Measurements from ENCODE around the gene ACOXL. TPM values are rescaled to one million over a fixed set of nuclear protein-coding genes. Genes with fewer than 3 reads are reported as not detected.
"Not testable (repeated sequence)": the region's sequence is repeated elsewhere in the genome, so short reads cannot be mapped to it uniquely, and the experiment has no call there.

The ACOXL gene
- total RNA-seq, 1 donor from 2014 or later = not detected

- DNase-seq (ENCODE audit: low spot score) = no peak
Observed at GRCh38 chr2:111053266-111053665, 320.9 kb downstream of the ACOXL start.

- DNase-seq (ENCODE audit: low spot score) = no peak
Observed at GRCh38 chr2:111053825-111054515, 321.6 kb downstream of the ACOXL start.

GRCh38 chr2:111054791-111055691 is 322.7 kb downstream of the ACOXL start:
- no peak for DNase-seq (ENCODE audit: low spot score)

- DNase-seq (ENCODE audit: low spot score) = no peak
Observed at GRCh38 chr2:111055735-111056134, 323.4 kb downstream of the ACOXL start.

GRCh38 chr2:111057045-111057444 is 324.7 kb downstream of the ACOXL start:
- no peak for DNase-seq (ENCODE audit: low spot score)

GRCh38 chr2:111057721-111058120 is 325.3 kb downstream of the ACOXL start:
- DNase-seq (ENCODE audit: low spot score) = no peak

GRCh38 chr2:111058264-111058663 is 325.9 kb downstream of the ACOXL start:
- no peak for DNase-seq (ENCODE audit: low spot score)

GRCh38 chr2:111061191-111061590 is 328.8 kb downstream of the ACOXL start:
- DNase-seq (ENCODE audit: low spot score) = no peak

GRCh38 chr2:111062417-111062816 is 330.0 kb downstream of the ACOXL start:
- DNase-seq (ENCODE audit: low spot score) = no peak

- DNase-seq (ENCODE audit: low spot score) = no peak
Observed at GRCh38 chr2:111066062-111066593, 333.8 kb downstream of the ACOXL start.

GRCh38 chr2:111068435-111069058 is 336.2 kb downstream of the ACOXL start:
- DNase-seq (ENCODE audit: low spot score) = no peak

- no peak for DNase-seq (ENCODE audit: low spot score)
Observed at GRCh38 chr2:111069722-111070121, 337.3 kb downstream of the ACOXL start.

- no peak for DNase-seq (ENCODE audit: low spot score)
Observed at GRCh38 chr2:111071600-111072171, 339.3 kb downstream of the ACOXL start.

GRCh38 chr2:111072220-111072871 is 340.0 kb downstream of the ACOXL start:
- no peak for DNase-seq (ENCODE audit: low spot score)

GRCh38 chr2:111082659-111083058 is 350.3 kb downstream of the ACOXL start:
- DNase-seq (ENCODE audit: low spot score) = not testable (repeated sequence)

GRCh38 chr2:111091811-111092211 is 359.4 kb downstream of the ACOXL start:
- no peak for DNase-seq (ENCODE audit: low spot score)

- DNase-seq (ENCODE audit: low spot score) = no peak
Observed at GRCh38 chr2:111094691-111095090, 362.3 kb downstream of the ACOXL start.

- no peak for DNase-seq (ENCODE audit: low spot score)
Observed at GRCh38 chr2:111095434-111095833, 363.1 kb downstream of the ACOXL start.

GRCh38 chr2:111099402-111099801 is 367.0 kb downstream of the ACOXL start:
- DNase-seq (ENCODE audit: low spot score) = no peak

- no peak for DNase-seq (ENCODE audit: low spot score)
Observed at GRCh38 chr2:111100087-111100764, 367.9 kb downstream of the ACOXL start.

All from mesenteric fat pad (tissue), 1 donor.